ENCODE data around the gene LGR5. TPM values are rescaled to one million over a fixed set of nuclear protein-coding genes. Genes with fewer than 3 reads are reported as not detected.

Gene LGR5
- total RNA-seq, 1 donor from 2014 or later, result 0.67 TPM

DNA sequence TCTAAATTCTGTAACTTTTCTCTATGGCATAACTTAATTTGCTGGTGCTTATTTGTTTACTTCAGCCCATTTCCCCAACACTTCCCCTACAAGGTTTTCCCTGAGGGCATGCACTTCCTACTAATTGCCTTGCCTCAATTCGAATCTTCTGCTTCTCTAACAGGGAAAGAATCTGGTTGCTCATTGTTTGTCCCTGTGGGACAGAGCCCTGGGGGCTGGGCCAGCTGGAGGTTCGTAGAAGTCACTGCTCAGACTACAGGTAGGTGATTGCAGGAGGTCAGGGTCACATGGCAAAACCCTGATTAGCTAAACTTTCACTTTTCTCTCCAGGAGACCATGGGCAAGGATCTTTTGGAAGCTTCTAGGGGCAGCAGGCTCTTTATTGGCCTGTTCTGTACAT lies 152.0 kb downstream of the LGR5 start:
- no peaks in the 10 kb centered on the region for H3K36me3 Mint-ChIP-seq (ENCODE audit: insufficient read depth)
- H3K27me3 Mint-ChIP-seq, result peaks cover 10% of the 10 kb centered on the region
- no peaks in the 10 kb centered on the region for H3K9me3 Mint-ChIP-seq (ENCODE audit: low read depth)
- H3K27ac Mint-ChIP-seq, result no peak overlapping the region
- no peak for DNase-seq (ENCODE audit: low spot score, unreplicated experiment)
- no peaks in the 10 kb centered on the region for H3K4me1 Mint-ChIP-seq (ENCODE audit: low read depth)
- TF ChIP-seq CTCF (IDR thresholded peaks at IDR 0.05; ENCODE audit: unreplicated experiment), result no peak
- no peak overlapping the region for H3K4me3 Mint-ChIP-seq (ENCODE audit: low read depth)

- Mint-ChIP-seq H3K9me3 (ENCODE audit: low read depth) (no peaks in the 10 kb centered on the region), H3K4me3 (ENCODE audit: low read depth) (no peak overlapping the region), H3K4me1 (ENCODE audit: low read depth) (no peaks in the 10 kb centered on the region), H3K27ac (no peak overlapping the region), H3K27me3 (peaks cover 10% of the 10 kb centered on the region), H3K36me3 (ENCODE audit: insufficient read depth) (no peaks in the 10 kb centered on the region)
- DNase-seq (ENCODE audit: low spot score, unreplicated experiment), result no peak
- TF ChIP-seq CTCF (IDR thresholded peaks at IDR 0.05; ENCODE audit: unreplicated experiment), result no peak
Observed at GRCh38 chr12:71592841-71593240, 153.2 kb downstream of the LGR5 start.

DNA sequence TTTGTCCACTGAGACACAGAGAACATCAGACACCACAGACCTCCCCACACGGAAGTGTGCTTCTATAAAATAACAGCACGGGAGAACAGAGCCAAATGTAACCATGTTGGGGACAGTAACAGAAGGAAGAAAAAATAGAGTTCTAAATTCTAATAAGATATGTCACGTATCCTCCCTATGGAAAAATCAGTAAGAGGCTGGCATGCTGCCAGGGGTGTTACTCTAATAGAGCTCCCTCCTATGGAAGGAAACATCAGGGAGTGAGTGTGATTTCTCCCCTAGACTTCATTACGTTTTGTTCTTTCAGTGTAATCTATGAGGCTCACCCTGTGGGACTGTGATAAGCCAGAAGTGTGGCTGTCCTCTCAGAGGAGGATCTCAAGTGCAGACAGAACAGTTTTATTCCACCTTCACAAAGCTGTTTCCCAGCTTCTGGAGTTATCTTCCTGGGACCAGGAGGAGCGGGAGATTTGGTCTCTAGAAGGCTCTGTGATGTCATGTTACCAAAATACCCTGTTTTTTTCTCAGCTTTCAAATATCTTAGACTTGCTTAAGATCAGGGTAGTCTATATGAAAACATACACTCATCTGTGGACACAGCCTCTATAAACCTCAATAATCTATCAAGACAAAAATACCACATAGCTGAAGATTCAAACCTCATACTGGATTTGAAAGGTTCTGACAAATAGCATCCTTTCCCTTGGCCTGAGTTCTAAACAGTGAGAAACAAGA lies 154.8 kb downstream of the LGR5 start:
- no peak overlapping the region for H3K27ac Mint-ChIP-seq
- no peaks in the 10 kb centered on the region for H3K36me3 Mint-ChIP-seq (ENCODE audit: insufficient read depth)
- no peak for TF ChIP-seq CTCF (IDR thresholded peaks at IDR 0.05; ENCODE audit: unreplicated experiment)
- no peaks in the 10 kb centered on the region for H3K9me3 Mint-ChIP-seq (ENCODE audit: low read depth)
- no peaks in the 10 kb centered on the region for H3K4me1 Mint-ChIP-seq (ENCODE audit: low read depth)
- no peak overlapping the region for H3K4me3 Mint-ChIP-seq (ENCODE audit: low read depth)
- H3K27me3 Mint-ChIP-seq, result peaks cover 10% of the 10 kb centered on the region
- DNase-seq (ENCODE audit: low spot score, unreplicated experiment), result no peak

DNA sequence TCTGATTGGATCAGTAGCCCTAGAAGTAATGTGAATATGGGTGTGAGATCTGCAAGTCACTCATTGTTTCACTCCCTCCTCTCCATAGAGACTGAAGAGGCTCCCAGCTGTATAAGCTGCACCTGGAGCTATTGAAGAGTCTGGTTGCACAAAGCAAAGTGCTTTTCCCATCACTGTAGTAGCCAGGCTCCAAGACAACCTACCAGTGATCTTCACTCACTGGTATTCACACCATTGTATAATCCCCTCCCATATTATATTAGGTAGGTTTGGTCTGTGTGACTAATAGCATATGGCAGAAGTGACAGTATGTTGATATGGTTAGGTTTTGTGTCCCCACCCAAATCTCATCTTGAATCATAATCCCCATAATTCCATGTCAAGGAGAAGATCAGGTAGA lies 159.6 kb downstream of the LGR5 start:
- Mint-ChIP-seq H3K27ac (no peak overlapping the region), H3K36me3 (ENCODE audit: insufficient read depth) (no peaks in the 10 kb centered on the region), H3K9me3 (ENCODE audit: low read depth) (no peaks in the 10 kb centered on the region), H3K27me3 (peaks cover 15% of the 10 kb centered on the region), H3K4me1 (ENCODE audit: low read depth) (no peaks in the 10 kb centered on the region), H3K4me3 (ENCODE audit: low read depth) (no peak overlapping the region)
- no peak for DNase-seq (ENCODE audit: low spot score, unreplicated experiment)
- no peak for TF ChIP-seq CTCF (IDR thresholded peaks at IDR 0.05; ENCODE audit: unreplicated experiment)

DNA sequence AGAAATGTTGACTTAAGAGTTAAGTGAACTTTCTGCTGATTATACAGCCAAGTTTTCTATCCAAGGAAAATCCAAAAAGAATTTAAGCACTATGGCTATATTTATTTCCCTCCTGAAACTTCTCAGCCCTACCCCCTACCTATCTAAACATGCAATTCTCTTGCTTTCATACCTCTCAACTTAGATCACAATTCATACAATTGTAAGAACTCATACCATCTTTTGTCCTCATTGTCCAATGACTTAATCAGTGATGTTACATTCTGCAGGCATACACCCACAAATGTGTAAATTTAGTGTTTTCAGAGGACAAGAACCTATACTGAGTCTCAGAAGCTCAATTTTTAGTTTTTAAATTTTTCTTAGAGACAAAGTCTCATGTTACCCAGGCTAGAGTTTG lies 161.9 kb downstream of the LGR5 start:
- Mint-ChIP-seq H3K4me3 (ENCODE audit: low read depth) (no peak overlapping the region), H3K27me3 (peaks cover 12% of the 10 kb centered on the region), H3K9me3 (ENCODE audit: low read depth) (no peaks in the 10 kb centered on the region)

More for the DNA sequence above, 161.9 kb downstream of the LGR5 start:
- H3K36me3 Mint-ChIP-seq (ENCODE audit: insufficient read depth), result peaks cover 12% of the 10 kb centered on the region
- no peak overlapping the region for H3K27ac Mint-ChIP-seq
- DNase-seq (ENCODE audit: low spot score, unreplicated experiment), result no peak
- no peaks in the 10 kb centered on the region for H3K4me1 Mint-ChIP-seq (ENCODE audit: low read depth)
- no peak for TF ChIP-seq CTCF (IDR thresholded peaks at IDR 0.05; ENCODE audit: unreplicated experiment)

Data from progenitor cell of endocrine pancreas (in vitro differentiated cells).